ENCODE measurements around the gene ECE1.
A peak's percentile ranks its signal among the peaks of the same experiment; 100 is the strongest.

GRCh38 chr1:21334214-21335087 is 44.2 kb upstream of the ECE1 start:
- TF ChIP-seq CEBPB (IDR thresholded peaks at IDR 0.05; ENCODE audit: low read depth, low read length) (no peak), CTCF (conservative IDR thresholded peaks at IDR 0.05; ENCODE audit: low read depth, low read length) (peak; percentile 86)

Measured in IMR-90 (cell line).